GM19372 (cell line): ENCODE measurements around the gene TNFAIP1.

ENCODE experiments used
- ATAC-seq: cut with Tn5 transposase; IDR thresholded peaks from one replicate; pipeline ENCODE4 v1.9.1; 2021; ENCODE audit warnings: mild to moderate bottlenecking, low read depth, moderate library complexity; ENCODE audit not compliant: unreplicated experiment

Gene TNFAIP1

DNA sequence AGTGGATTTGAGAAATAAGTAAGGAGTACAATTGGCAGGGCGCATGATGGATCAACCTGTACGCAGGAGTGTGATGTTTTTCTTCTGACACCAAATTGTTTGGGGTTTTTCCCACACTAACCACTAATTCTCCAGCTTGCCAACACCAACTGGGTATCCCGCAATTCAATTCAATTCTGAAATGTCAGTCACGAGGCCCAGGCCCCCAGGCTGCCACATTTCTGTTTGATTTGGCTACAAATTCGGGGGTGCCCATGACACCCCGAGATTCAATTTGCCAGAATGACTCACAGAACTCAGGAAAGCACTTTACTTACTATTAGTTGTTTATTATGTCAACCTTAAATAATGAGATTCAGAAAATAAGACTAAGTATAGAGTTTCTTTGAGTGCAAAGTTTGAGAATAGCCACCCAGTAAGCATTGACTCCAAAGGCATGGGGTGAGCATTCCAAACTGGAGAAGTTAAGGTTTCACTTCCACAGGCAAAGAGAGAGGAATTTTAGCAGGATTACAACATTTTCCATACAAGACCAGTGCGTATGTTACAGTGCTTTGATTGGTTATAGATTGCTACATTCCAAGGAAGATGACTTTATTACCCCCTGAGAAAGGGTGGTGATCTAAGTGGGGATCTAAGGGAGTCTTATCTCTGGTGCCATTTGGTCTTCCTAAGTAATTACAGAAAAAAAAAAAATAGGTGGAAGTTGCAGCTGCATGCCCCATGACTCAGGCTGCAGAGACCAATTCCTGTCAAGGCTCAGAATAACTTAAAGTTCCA lies 59.0 kb downstream of the TNFAIP1 start:
- ATAC-seq: no peak

- no peak for ATAC-seq
Measured at GRCh38 chr17:28395426-28395825, 59.9 kb downstream of the TNFAIP1 start.

- no peak for ATAC-seq
Measured at GRCh38 chr17:28395968-28396367, 60.4 kb downstream of the TNFAIP1 start.
